Neuron (in vitro differentiated cells): ENCODE results near the gene DDX3X.

ENCODE experiments used
- H2AFZ ChIP-seq: one replicate; pipeline ENCODE4 v1.6.1; 2013; ENCODE audit warnings: low read depth, mild to moderate bottlenecking, inconsistent platforms, low read length, moderate library complexity
- H3K27me3 ChIP-seq: one replicate; pipeline ENCODE4 v1.6.1; 2013; ENCODE audit warnings: low read length; ENCODE audit not compliant: insufficient read depth
- H3K36me3 ChIP-seq: one replicate; pipeline ENCODE4 v1.6.1; 2013; ENCODE audit warnings: low read length; ENCODE audit not compliant: insufficient read depth
- H3K4me1 ChIP-seq: one replicate; pipeline ENCODE4 v1.6.1; 2013; ENCODE audit warnings: low read length; ENCODE audit not compliant: insufficient read depth
- H3K4me3 ChIP-seq: 2 replicates; pipeline ENCODE4 v1.5.1; 2013; ENCODE audit warnings: mild to moderate bottlenecking, low read length, moderate library complexity
- H3K9me3 ChIP-seq: one replicate; pipeline ENCODE4 v1.6.1; 2013; ENCODE audit warnings: low read length

DDX3X gene

DNA sequence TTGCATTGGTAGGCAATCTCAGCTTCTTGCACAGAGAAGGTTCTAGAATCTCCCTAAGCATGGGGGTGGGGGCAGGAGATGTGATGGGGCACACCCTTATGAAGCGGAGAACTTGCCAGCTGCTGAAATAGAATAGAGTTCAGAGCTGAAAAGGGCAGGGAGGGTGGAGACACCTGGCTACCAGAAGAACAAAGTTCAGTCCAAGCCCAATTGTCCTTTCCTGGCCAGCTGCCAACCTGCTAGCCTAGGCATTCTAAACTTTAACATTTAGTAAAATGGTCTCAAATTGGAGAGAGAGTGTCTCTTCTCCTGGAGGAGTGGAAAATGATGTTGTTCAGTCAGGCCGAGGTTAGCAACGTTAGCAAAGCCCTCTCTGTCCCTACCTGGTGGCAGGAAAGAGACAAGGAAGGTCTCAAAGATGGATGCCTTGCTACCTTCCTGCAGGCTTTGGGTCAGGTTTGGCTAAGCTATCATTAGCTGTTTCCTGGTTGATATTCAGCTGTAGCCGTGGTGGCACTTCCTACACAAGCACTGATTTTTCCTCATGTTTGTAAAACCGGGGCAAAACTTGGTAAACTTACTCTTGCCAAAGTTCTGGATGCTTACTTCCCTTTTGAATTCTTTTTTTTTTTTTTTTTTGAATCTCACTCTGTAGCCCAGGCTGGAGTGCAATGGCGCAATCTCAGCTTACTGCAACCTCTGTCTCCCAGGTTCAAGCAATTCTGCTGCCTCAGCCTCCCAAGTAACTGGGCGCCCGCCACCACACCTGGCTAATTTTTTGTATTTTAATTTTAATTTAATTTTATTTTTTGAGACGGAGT, 78.5 kb downstream of the DDX3X start:
- Histone ChIP-seq H3K4me1 (no peaks in the 10 kb centered on the region), H2AFZ (no peak overlapping the region), H3K27me3 (no peaks in the 10 kb centered on the region), H3K9me3 (peaks cover 4% of the 10 kb centered on the region), H3K36me3 (no peaks in the 10 kb centered on the region), H3K4me3 (no peak overlapping the region)
